H9 (cell line): ENCODE results near the gene SRSF10. TPM values are rescaled to one million over a fixed set of nuclear protein-coding genes. Genes with fewer than 3 reads are reported as not detected.

ENCODE experiments used
- DNase-seq: peaks from one replicate; pipeline ENCODE4 v3.0.0-alpha.2; 2017
- H2AFZ ChIP-seq: one replicate; pipeline ENCODE4 v1.6.1; 2013; ENCODE audit warnings: mild to moderate bottlenecking, low read length, control low read depth, moderate library complexity
- H2AK5ac ChIP-seq: 2 replicates; pipeline ENCODE4 v1.6.1; 2013; ENCODE audit warnings: low read length, control low read depth, mixed read lengths; ENCODE audit not compliant: insufficient read length
- H2BK120ac ChIP-seq: one replicate; pipeline ENCODE4 v1.6.1; 2013; ENCODE audit warnings: low read depth, mild to moderate bottlenecking, low read length, control low read depth, inconsistent platforms; ENCODE audit not compliant: poor library complexity, severe bottlenecking
- H2BK12ac ChIP-seq: 2 replicates; pipeline ENCODE4 v1.6.1; 2013; ENCODE audit warnings: low read length, control low read depth, mixed read lengths, low read depth; ENCODE audit not compliant: insufficient read length
- H2BK15ac ChIP-seq: 2 replicates; pipeline ENCODE4 v1.6.1; 2013; ENCODE audit warnings: low read depth, low read length, control low read depth
- H2BK20ac ChIP-seq: one replicate; pipeline ENCODE4 v1.6.1; 2013; ENCODE audit warnings: low read depth, mild to moderate bottlenecking, low read length, control low read depth, inconsistent platforms; ENCODE audit not compliant: poor library complexity, severe bottlenecking
- H2BK5ac ChIP-seq: 2 replicates; pipeline ENCODE4 v1.6.1; 2013; ENCODE audit warnings: low read length, control low read depth, mixed read lengths; ENCODE audit not compliant: insufficient read length
- H3K14ac ChIP-seq: 2 replicates; pipeline ENCODE4 v1.6.1; 2013; ENCODE audit warnings: low read length, control low read depth; ENCODE audit not compliant: insufficient read depth
- H3K18ac ChIP-seq: 2 replicates; pipeline ENCODE4 v1.6.1; 2013; ENCODE audit warnings: low read depth, mild to moderate bottlenecking, mixed read lengths, low read length, control low read depth; ENCODE audit not compliant: insufficient read length
- H3K23ac ChIP-seq: 2 replicates; pipeline ENCODE4 v1.6.1; 2013; ENCODE audit warnings: low read length, control low read depth, mixed read lengths, low read depth; ENCODE audit not compliant: insufficient read length
- H3K23me2 ChIP-seq: 2 replicates; pipeline ENCODE4 v1.6.1; 2013; ENCODE audit warnings: low read depth, mild to moderate bottlenecking, mixed read lengths, low read length, control low read depth; ENCODE audit not compliant: insufficient read length, poor library complexity, severe bottlenecking
- H3K27ac ChIP-seq: 2 replicates; pipeline ENCODE4 v1.5.1; 2013; ENCODE audit warnings: low read length, control low read depth, mixed read lengths, low read depth; ENCODE audit not compliant: insufficient read length
- H3K27me3 ChIP-seq: 2 replicates; pipeline ENCODE4 v1.6.1; 2013; ENCODE audit warnings: low read length, control low read depth, inconsistent platforms; ENCODE audit not compliant: insufficient read depth
- H3K4ac ChIP-seq: 2 replicates; pipeline ENCODE4 v1.6.1; 2013; ENCODE audit warnings: low read depth, mild to moderate bottlenecking, control low read depth, inconsistent platforms, low read length, moderate library complexity
- H3K4me1 ChIP-seq: 2 replicates; pipeline ENCODE4 v1.6.1; 2013; ENCODE audit warnings: low read length, control low read depth, inconsistent platforms; ENCODE audit not compliant: insufficient read depth
- H3K4me2 ChIP-seq: 2 replicates; pipeline ENCODE4 v1.6.1; 2013; ENCODE audit warnings: low read length, control low read depth, mixed read lengths; ENCODE audit not compliant: insufficient read length, insufficient read depth
- H3K56ac ChIP-seq: 2 replicates; pipeline ENCODE4 v1.6.1; 2013; ENCODE audit warnings: low read depth, mild to moderate bottlenecking, mixed read lengths, low read length, control low read depth; ENCODE audit not compliant: insufficient read length
- H3K79me1 ChIP-seq: 2 replicates; pipeline ENCODE4 v1.6.1; 2013; ENCODE audit warnings: low read depth, mild to moderate bottlenecking, moderate library complexity, low read length, control low read depth, inconsistent platforms; ENCODE audit not compliant: insufficient read depth, poor library complexity, severe bottlenecking
- H3K79me2 ChIP-seq: 2 replicates; pipeline ENCODE4 v1.6.1; 2013; ENCODE audit warnings: low read length, control low read depth, inconsistent platforms; ENCODE audit not compliant: insufficient read depth
- H3K9ac ChIP-seq: 2 replicates; pipeline ENCODE4 v1.6.1; 2013; ENCODE audit warnings: low read length, control low read depth, mixed read lengths; ENCODE audit not compliant: insufficient read length; ENCODE audit errors: extremely low read depth
- H3K9me3 ChIP-seq: one replicate; pipeline ENCODE4 v1.6.1; 2013; ENCODE audit warnings: low read depth, low read length, inconsistent platforms; ENCODE audit not compliant: control insufficient read depth
- H3T11ph ChIP-seq: one replicate; pipeline ENCODE4 v1.6.1; 2013; ENCODE audit warnings: mild to moderate bottlenecking, low read length, control low read depth, inconsistent platforms
- H4K20me1 ChIP-seq: one replicate; pipeline ENCODE4 v1.6.1; 2013; ENCODE audit not compliant: control insufficient read depth, insufficient read length, insufficient read depth
- H4K5ac ChIP-seq: 2 replicates; pipeline ENCODE4 v1.6.1; 2013; ENCODE audit warnings: low read depth, mild to moderate bottlenecking, mixed read lengths, low read length, control low read depth; ENCODE audit not compliant: insufficient read length
- H4K8ac ChIP-seq: replicated peaks from 2 replicates; pipeline ENCODE4 v1.6.1; 2013; ENCODE audit warnings: low read length, control low read depth, mixed read lengths, low read depth; ENCODE audit not compliant: insufficient read length
- H4K91ac ChIP-seq: 2 replicates; pipeline ENCODE4 v1.6.1; 2013; ENCODE audit warnings: low read depth, mild to moderate bottlenecking, moderate library complexity, mixed read lengths, low read length, control low read depth; ENCODE audit not compliant: insufficient read length
- H3K27ac Mint-ChIP-seq, 3 experiments: 2 replicates in 2 of 3; 3 replicates in 1 of 3; pipeline ENCODE4 v1.8.0; 2020 to 2021; ENCODE audit warnings: mixed read lengths in 3 of 3, mild to moderate bottlenecking in 1 of 3, moderate library complexity in 1 of 3
- H3K27me3 Mint-ChIP-seq: 2 replicates; pipeline ENCODE4 v1.8.0; 2021; ENCODE audit warnings: low read depth, mild to moderate bottlenecking, moderate library complexity, mixed read lengths
- H3K36me3 Mint-ChIP-seq, 3 experiments: 2 replicates in 2 of 3; 3 replicates in 1 of 3; pipeline ENCODE4 v1.8.0; 2020 to 2021; ENCODE audit warnings: low read depth in 3 of 3, mixed read lengths in 3 of 3; ENCODE audit not compliant: insufficient read depth in 1 of 3
- H3K4me1 Mint-ChIP-seq, 2 experiments: 2 replicates each; pipeline ENCODE4 v1.8.0; 2020; ENCODE audit warnings: mixed read lengths in 2 of 2
- H3K4me3 Mint-ChIP-seq, 2 experiments: 2 replicates in 1 of 2; 3 replicates in 1 of 2; pipeline ENCODE4 v1.8.0; 2020 to 2021; ENCODE audit warnings: mild to moderate bottlenecking in 2 of 2, mixed read lengths in 2 of 2, moderate library complexity in 1 of 2
- H3K9me3 Mint-ChIP-seq, 2 experiments: 2 replicates in 1 of 2; 3 replicates in 1 of 2; pipeline ENCODE4 v1.8.0; 2020; ENCODE audit warnings: mild to moderate bottlenecking in 2 of 2, mixed read lengths in 2 of 2, moderate library complexity in 1 of 2
- CTCF ChIP-seq: fragments of 200-600 bp; sonication (generic); conservative IDR thresholded peaks from 3 replicates; pipeline ENCODE4 v1.8.0; 2021; ENCODE audit warnings: antibody characterized with exemption, mild to moderate bottlenecking
- total RNA-seq: library from RNA; stranded (reverse); gene quantifications from 2 replicates; pipeline ENCODE4 v1.2.1, GENCODE V29; 2021

The SRSF10 gene
- total RNA-seq, 1 experiment from 2014 or later: 238 TPM

GRCh38 chr1:23966973-23967493 is 13.1 kb downstream of the SRSF10 start:
- TF ChIP-seq CTCF: no peak
- no peaks in the 10 kb centered on the region for H3K27me3 Mint-ChIP-seq
- no peak for DNase-seq
- H3K23me2 ChIP-seq: no peaks in the 10 kb centered on the region
- H2BK120ac ChIP-seq: no peak overlapping the region
- no peaks in the 10 kb centered on the region for H4K20me1 ChIP-seq
- no peak overlapping the region for H3K4me3 Mint-ChIP-seq
- H3K14ac ChIP-seq: no peak overlapping the region
- no peak overlapping the region for H2AK5ac ChIP-seq
- no peak overlapping the region for H3K18ac ChIP-seq
- no peak overlapping the region for H4K8ac ChIP-seq
- H3K27ac ChIP-seq: no peak overlapping the region
- no peak overlapping the region for H2AFZ ChIP-seq
- no peaks in the 10 kb centered on the region for H3K79me1 ChIP-seq
- H2BK15ac ChIP-seq: no peak overlapping the region
- no peaks in the 10 kb centered on the region; a peak in 1 of 4 replicates for H3K4me1 Mint-ChIP-seq
- no peak overlapping the region for H2BK5ac ChIP-seq
- no peaks in the 10 kb centered on the region for H3K9me3 Mint-ChIP-seq
- H3K4me2 ChIP-seq: no peak overlapping the region
- no peak overlapping the region for H3K56ac ChIP-seq
- H3K79me2 ChIP-seq: no peaks in the 10 kb centered on the region
- no peak overlapping the region for H4K5ac ChIP-seq
- 0 out of 7 replicates have a peak overlapping the region, but pooled peaks of 1 of the 3 experiments have one; percentile 31 for H3K27ac Mint-ChIP-seq
- H2BK12ac ChIP-seq: no peak overlapping the region
- no peak overlapping the region for H3K23ac ChIP-seq
- no peaks in the 10 kb centered on the region for H3K4me1 ChIP-seq
- no peaks in the 10 kb centered on the region for H3K9me3 ChIP-seq
- peaks cover 17 to 68% (median 45%) of the 10 kb centered on the region in 3 experiments for H3K36me3 Mint-ChIP-seq
- H3K4ac ChIP-seq: no peak overlapping the region
- H3T11ph ChIP-seq: no peak overlapping the region
- H4K91ac ChIP-seq: no peak overlapping the region
- no peak overlapping the region for H3K9ac ChIP-seq
- H2BK20ac ChIP-seq: no peak overlapping the region
- H3K27me3 ChIP-seq: no peaks in the 10 kb centered on the region
